ENCODE results near the gene CDK14.
"Not testable (repeated sequence)": the region's sequence is repeated elsewhere in the genome, so short reads cannot be mapped to it uniquely, and the experiment has no call there.

CDK14 gene

DNA sequence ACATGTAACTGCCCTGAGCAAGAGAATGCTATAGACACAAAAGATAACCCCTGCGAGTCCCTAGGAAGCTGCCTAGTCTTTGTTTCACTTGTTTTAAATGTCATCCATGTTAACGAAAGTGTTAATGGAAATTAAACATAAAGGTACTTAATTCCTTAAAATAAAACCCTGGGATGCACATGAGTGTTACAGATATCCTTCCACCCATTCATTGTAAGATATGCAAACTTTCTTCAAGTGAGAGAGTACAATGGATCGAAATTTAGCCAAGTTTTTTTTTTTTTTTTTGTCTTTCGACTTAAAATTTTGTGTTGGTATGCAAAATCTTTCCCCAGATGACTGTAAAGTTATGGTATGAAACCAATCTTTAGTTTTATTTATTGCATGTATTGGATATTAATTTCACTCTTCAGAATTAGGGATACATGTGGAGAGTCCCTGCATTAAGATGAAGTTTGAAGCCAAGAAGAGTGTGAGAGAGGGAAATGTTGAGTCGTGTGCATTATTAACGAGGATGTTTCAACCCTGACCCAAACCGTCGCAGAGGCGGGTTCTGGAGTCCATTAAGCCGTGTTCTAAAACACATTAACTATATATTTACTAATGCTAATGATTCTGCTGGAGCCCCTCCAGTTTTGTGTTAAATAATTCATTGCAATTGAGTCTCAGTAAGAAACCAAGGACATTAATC lies 1.6 kb downstream of the CDK14 start:
- DNase-seq = no peak

DNA sequence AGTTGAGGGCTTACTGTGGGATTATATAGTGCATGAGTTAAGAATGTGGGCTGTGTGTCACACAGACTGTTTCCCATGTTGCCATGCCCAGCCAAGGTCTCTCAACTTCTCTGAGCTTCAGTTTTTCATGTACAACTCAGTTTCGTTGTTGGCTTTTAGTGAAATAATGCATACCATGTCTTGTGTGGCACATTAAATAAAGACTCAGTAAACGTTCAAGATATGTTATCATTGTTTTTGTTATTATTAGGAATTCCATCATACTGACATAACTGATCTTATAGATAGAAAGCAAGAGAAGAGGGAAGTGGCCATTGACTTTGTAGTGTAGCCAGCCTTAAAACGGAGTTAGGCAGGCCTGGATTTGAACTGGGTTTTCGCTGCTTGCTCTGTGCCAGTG lies 2.9 kb downstream of the CDK14 start:
- no peak for DNase-seq

- no peak for DNase-seq
Measured at GRCh38 chr7:90599892-90600555, 3.9 kb downstream of the CDK14 start.

DNA sequence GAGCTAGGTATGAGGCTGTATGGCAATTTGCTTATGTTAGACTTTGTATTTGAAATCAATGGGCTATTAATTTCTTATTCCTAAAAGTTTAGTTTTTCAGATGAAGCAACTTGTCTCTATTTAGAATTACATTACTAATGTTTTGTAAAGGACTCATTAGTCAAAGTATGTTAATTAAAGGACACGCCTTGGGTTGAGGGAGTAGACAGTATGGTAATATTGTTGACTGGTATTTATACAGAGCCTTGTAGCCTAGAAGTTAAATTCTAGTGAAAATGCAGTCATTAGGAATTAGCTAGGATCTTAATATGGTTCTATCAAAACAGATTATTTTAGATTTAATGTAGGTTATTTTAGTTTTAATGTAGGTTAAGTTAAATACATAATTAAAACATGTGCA lies 6.2 kb downstream of the CDK14 start:
- no peak for DNase-seq

DNA sequence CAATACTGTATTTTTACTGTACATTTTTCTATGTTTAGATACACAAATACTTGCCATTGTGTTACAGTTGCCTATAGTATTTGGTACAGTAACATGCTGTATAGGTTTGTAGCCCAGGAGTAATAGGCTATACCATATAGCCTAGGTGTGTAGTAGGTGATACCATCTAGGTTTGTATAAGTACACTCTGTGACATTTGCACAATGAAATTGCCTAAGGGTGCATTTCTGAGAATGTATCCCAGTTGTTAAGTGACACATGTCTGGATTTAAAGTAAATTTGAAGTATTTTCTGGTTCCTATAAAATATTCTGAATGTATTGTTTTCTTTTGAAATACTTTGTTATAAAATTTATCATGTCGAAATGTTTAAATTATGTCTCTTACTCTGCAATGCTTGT lies 7.2 kb downstream of the CDK14 start:
- no peak for DNase-seq

GRCh38 chr7:90604383-90604782 lies 8.3 kb downstream of the CDK14 start:
- DNase-seq = no peak

DNA sequence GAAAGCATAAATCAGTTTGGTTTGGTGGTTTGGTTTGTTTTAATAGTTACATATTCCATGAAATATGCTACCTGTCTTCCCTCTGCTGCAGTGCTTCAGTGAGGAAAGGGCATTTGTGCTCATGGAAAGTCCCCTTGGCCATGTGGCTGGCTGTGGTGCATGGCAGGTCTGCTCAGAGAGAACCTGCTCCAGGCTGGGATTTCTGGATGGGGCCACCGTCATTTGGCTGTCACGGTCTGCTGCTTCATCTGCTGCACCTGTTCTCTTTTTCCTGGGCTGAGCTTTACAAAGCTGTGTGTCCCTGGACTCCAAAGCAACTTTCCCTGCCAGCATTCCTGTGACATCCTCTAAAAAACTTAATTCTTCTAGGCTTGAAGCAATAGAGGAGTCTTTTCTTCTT lies 8.9 kb downstream of the CDK14 start:
- DNase-seq = peak; percentile 67

GRCh38 chr7:90607196-90607595 lies 11.1 kb downstream of the CDK14 start:
- DNase-seq = no peak

DNA sequence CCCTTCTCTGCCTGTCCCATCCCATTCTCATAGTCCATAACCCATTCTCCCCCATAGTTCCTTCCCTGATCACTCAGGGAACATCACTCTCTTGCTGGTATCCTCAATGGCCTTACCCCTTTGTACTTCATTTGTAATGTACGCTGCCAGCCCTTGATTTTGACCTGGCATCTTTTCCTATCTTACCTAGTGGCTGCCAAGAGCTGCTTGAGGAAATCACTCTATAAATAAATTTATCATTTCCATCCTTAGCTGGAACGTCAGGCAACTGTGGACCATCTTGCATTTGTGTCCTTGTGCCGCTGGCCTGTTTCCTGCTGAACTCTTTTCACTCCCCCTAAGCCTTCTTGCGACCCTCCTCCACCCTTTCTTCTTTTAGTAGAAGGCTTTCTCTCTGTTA lies 14.0 kb downstream of the CDK14 start:
- no peak for DNase-seq

DNA sequence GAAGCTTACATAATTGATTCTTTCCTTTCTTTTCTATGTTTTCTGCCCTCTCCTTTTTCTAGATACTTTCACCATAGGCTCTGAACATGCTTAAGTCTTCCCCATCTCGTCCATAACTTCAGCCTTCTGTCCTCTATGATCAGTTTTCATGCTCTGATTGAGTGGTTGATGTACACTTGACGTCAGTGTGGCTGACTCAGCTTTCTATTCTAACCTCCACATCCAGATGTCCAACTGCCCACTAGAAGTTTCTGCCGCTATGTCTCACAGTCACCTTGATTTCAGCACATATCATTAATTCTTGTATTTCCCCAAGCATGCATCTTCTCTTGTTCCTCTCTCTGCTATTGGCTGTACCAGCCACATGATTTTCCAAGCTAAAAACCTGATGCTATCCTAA lies 15.0 kb downstream of the CDK14 start:
- DNase-seq = no peak

DNA sequence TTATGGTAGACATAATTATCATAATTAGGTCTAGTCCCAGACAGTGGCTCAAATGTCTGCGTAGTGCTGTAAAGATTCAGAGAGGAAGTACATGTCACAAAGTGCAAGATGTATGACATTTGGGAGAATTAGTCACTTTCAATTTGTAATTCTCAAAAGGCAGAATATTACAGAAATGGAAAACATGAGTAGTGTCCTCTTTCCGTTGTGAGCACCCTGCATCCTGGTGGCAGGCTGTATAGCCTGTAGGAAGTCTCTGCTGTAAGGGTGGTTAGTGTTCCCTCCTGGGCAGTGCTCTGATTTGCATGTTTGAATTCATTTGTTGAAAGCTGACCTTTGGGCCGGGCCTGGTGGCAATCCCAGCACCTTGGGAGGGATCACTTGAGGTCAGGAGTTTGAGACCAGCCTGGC lies 17.0 kb downstream of the CDK14 start:
- no peak for DNase-seq

DNA sequence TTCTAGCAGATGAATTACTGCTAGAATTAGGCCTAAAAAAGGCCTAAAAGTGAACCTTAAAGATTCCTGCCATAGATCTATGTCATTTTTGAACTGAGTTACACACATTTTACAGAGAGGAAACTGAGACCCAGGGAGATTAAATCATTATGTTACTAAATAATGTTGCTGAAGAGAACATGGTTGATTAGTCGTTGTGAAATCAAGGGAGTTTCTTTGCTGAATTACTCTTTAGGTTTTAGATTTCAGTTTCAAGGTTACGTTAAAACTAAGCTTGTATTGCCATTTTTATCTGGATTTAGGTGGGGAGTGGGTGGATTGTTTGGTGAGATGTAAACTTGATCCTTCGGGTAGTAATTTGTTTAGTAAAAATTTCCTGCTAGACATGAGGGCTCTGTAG lies 21.3 kb downstream of the CDK14 start:
- no peak for DNase-seq

GRCh38 chr7:90618876-90619275 lies 22.8 kb downstream of the CDK14 start:
- DNase-seq = peak; percentile 53

- DNase-seq = no peak
Measured at GRCh38 chr7:90621125-90621746, 25.1 kb downstream of the CDK14 start.

DNA sequence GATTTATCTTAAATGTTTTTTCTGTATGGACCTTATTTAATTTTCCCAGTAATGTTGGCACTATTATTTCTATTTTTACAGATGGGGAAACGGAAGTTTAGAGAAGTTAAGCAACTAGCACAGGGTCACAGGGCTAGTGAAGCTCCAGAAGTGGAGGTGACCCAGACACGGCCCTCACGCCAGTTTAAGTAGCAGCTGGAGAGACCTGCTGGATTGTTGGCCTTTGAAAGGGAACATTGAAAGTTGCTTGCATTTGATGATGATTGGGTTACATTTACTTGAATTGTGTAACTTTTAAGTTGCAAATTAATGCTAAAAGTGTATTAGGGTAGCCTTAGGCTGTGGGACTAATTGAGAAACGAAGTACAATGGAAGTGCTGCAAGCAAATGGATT lies 25.6 kb downstream of the CDK14 start:
- DNase-seq = no peak

DNA sequence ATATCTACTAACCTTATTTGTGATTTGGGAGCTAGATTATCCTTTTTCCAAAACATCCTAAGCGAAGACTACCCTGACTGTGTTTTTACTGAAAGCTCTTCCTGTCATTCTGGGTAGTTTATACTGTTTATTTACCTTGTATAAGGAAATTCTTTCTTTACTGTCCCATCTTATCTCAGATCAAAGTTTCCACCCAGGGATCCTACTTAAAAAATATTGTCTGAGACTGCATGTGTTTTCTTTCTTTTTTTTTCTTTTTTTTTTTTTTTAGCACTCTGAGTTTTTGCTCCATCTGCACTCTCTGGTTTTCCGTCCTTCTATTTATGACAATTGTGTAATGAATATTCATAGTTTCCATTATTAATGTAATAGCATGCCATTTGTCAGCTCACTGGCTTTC lies 26.5 kb downstream of the CDK14 start:
- DNase-seq = no peak

- no peak for DNase-seq
Measured at GRCh38 chr7:90624225-90624911, 28.2 kb downstream of the CDK14 start.

GRCh38 chr7:90625051-90625450 lies 28.9 kb downstream of the CDK14 start:
- no peak for DNase-seq

DNA sequence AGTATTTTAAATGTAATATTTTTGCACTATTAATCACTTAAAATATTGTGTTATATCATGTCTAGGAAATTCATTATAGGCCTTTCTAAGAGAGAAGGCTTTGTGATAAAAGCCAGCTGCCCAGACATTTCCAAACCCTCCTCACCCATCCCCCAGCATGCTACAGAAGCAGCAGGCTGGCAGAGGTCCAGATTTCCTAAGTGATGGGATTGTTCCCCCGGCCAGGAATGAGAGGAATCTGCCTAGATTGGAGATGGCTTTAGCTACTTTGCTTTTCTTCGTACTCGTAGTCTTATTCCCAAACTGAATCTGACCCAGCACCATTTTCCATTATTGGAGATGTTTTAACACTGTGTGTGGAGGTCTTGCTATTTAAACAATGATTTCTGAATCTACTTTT lies 29.4 kb downstream of the CDK14 start:
- DNase-seq = no peak

DNA sequence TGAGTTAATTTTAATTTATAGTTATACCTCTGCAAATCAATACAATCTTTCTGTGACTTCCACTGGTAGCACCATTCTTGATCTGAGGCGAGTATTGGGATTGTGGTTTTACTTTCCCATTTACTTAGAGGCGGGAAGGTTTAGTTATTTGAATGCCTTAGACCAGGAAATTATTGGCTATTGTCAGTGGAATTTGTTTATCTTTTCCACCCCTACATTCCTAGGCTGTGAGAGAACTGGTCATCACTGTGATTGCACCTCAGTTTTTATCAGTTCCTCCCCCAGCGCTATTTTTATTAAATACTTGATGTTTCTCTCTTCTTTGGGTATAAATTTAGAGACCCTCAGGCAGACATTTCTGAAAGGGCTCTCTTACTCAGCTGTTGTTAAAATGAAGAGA lies 29.9 kb downstream of the CDK14 start:
- DNase-seq = no peak

DNA sequence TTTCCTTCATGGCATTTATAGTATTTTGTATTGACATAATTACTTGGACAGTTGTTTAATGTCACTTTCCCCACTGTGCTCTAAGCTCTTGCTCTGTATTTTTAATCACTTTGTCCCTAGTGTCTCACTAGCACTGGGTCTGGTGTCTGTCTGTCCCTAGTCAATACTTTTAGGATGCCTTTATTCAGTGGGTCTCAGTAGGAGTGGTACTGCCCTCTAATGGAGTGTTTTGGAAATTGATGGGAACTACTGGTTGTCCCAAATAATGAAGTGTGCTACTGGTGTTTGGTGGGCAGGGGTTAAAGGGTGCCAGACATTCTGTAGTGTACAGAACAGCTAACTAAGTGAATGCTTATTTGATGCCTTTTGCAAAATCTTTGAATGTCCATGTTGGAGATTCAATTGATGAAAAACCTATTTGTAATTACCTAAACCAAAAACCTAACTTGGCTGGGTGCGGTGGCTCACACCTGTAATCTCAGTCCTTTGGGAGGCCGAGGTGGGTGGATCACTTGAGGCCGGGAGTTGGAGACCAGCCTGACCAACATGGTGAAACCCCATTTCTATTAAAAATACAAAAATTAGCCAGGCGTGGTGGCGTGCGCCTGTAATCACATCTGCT lies 33.3 kb downstream of the CDK14 start:
- DNase-seq = peak; percentile 38

GRCh38 chr7:90631502-90631901 lies 35.4 kb downstream of the CDK14 start:
- DNase-seq = no peak

GRCh38 chr7:90639683-90640082 lies 43.6 kb downstream of the CDK14 start:
- DNase-seq = not testable (repeated sequence)

Measured in NCI-H2081 treated with DMSO at 0.1 percent for 48 hours (cell line).